Measurements from ENCODE around the gene ELMO1.
A peak's percentile ranks its signal among the peaks of the same experiment; 100 is the strongest.

ELMO1 gene

GRCh38 chr7:37209195-37209594 lies 239.5 kb downstream of the ELMO1 start:
- DNase-seq = no peak

- peak in 1 of 2 experiments; percentile 34 for DNase-seq
These were observed 240.1 kb downstream of the ELMO1 start for GRCh38 chr7:37208528-37208927.

DNA sequence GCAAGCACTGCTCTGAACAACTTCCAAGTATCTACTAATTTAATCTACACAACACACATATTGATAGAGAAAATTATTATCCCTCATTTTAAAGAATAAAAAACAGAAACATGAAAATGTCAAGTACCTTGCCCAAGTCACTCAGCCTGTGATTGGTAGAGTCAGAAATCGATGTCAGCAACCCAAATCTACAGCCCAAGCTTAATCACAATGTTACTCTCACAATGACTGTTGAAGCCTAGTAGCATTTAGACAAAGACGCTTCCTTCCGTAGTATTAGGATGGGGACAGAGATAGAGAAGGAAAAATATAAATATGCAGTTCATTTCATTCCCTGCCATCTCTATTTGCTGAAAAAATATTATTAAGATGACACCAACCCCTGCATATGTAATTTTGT lies 242.5 kb downstream of the ELMO1 start:
- no peak for DNase-seq

DNA sequence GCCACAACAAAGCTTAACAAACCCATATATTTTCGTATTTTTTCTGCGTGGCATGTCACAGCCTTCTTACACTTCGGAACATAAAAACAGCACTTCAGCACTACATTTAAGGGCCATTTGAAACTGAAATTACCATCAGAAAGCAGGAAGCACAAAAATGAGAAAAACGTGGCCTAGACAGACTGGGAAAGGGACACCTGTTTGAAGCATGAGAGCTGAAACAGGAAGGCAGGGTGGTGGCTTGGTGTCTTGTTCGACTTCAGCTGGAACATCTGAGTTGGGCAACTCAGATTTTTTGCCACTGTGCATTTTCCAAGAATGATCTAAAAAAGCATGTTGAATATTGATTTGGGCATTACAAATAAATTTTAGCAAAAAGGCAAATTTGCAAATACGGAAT lies 243.2 kb downstream of the ELMO1 start:
- no peak for DNase-seq

DNA sequence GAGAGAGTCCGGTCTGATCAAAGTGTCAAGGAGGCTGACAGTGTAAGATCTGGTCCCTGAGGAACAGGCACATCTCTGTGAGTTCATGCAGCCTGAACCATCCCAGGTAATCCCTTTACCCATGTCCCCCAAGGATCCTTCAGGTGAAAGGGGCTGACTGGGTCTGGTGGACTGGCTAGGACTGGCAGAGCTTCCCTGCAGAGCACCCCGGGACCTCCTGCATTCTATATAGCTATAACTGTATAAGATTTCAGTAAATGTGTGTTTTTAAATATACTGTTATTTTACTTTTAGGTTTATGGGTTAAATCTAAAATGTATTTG lies 246.8 kb downstream of the ELMO1 start:
- DNase-seq = no peak

GRCh38 chr7:37201003-37201875 lies 247.4 kb downstream of the ELMO1 start:
- peak; percentile 18 to 67 for DNase-seq

DNA sequence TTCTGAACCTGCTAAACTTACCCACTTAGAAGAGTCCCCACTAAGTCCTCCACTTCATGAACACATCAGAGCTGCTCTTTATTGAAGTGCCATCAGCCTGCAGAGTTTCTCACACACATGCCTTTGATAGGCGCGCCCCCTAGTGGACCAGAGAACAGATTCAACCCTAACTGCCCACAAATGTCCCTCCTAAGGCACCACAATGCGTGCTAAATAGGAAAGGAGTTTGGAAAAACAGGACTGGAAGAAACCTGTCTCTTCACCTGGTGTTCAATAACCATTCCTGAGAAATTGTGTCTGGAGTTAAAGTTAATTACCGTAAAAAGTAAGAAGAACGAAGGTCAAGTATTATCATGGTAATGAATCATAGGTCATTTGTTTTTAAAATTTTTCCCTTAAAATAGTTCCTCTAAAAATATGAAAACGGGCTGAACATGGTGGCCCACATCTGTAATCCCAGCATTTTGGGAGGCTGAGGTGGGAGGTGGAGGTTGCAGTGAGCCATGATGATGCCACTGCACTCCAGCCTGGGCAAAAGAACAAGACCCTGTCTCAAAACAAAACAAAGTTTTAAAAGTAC lies 249.7 kb downstream of the ELMO1 start:
- DNase-seq = peak; percentile 41 to 69

- DNase-seq = no peak
These were observed 250.4 kb downstream of the ELMO1 start for GRCh38 chr7:37198041-37198905.

- DNase-seq = no peak
These were observed 251.6 kb downstream of the ELMO1 start for GRCh38 chr7:37197108-37197507.

GRCh38 chr7:37196676-37197075 lies 252.0 kb downstream of the ELMO1 start:
- DNase-seq = no peak

DNA sequence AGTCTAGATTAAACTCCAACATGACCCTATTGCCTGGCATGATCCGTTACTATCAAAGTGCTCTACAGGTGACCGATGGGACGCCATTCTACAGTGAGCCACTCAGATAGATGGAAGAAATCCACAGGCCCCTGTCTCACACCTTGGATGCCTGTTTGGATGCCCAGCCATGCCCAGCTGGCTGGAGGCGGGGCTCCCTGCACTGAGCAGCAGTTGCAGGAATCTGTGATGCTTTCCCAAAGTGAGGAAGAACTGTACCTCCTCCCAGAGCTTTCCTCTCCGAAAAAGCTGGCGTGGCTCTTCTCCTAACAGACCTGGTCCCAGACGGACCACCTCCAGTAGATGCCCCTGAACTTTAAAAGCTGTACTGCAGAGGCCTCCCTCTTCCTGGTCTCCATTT lies 253.3 kb downstream of the ELMO1 start:
- DNase-seq = no peak

- no peak for DNase-seq
These were observed 253.7 kb downstream of the ELMO1 start for GRCh38 chr7:37194943-37195342.

DNA sequence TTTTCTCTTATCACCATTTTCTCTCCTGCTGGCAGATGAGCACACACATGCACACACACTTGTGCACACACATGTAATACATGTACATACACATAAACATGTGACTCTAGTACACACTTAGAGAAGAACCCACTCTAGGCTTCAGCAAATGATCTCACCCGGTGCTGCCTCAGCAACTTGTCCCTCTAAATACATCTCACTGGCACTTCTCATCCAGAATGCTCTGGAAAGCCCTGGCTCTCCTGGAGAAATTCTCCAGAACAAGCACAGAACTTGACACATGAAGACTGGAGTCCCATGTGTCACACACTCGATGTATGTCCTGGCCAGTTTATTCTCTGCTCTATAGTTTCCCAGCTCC lies 254.9 kb downstream of the ELMO1 start:
- DNase-seq = no peak

- DNase-seq = no peak
These were observed 255.4 kb downstream of the ELMO1 start for GRCh38 chr7:37193087-37193774.

DNA sequence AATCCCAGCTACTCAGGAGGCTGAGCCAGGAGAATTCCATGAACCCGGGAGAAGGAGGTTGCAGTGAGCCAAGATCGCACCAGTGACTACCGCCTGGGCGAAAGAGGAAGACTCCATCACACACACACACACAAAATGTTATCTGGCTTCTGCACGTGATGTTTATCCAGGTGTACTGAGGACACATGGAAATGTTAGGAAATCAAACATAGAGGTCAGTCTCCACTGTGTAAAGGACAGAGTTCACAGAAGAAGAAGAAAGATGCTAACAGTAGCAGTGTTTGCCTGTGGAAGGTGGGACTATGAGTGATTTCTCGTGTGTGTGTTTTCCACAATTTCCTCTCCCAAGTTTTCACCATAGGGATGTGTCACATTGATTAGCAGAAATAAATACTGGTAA lies 256.9 kb downstream of the ELMO1 start:
- no peak for DNase-seq

DNA sequence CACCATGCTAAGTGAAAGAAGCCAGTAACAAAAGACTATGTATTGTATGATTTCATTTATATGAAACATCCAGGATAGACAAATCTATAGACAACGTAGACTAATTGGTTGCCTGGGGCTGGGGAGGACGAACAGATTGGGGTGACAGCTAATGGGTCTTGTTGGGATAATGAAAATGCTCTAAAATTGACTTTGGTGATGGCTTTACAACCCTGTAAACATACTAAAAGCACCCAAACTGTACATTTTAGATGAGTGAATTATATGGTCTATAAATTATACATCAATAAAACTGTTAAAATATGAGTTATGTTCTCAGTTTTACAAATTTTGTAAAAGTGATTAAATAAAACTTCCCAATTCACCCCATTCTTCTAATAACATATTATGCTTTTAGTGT lies 261.5 kb downstream of the ELMO1 start:
- DNase-seq = peak; percentile 65 to 67

- peak in 1 of 2 experiments; percentile 51 for DNase-seq
These were observed 261.9 kb downstream of the ELMO1 start for GRCh38 chr7:37186753-37187152.

DNA sequence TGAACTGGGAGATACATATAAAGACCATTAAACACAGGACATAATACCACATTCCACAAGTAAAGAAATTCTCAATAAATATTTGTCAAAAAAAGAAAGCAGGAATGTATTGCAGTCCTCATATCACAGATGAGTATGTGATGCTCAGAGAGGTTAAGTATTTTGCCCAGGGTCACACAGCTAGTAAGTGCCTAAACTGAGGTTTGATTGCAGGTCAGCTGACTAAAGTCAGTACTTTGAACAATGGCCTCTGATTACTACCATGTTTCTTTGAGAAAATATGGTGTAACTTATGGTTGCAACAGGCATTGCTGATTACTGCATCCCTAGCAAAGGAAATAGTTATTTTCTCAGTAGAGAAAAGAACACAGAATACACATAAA lies 267.1 kb downstream of the ELMO1 start:
- no peak for DNase-seq

GRCh38 chr7:37180828-37181549 lies 267.7 kb downstream of the ELMO1 start:
- no peak for DNase-seq

- no peak for DNase-seq
These were observed 272.6 kb downstream of the ELMO1 start for GRCh38 chr7:37176079-37176478.

DNA sequence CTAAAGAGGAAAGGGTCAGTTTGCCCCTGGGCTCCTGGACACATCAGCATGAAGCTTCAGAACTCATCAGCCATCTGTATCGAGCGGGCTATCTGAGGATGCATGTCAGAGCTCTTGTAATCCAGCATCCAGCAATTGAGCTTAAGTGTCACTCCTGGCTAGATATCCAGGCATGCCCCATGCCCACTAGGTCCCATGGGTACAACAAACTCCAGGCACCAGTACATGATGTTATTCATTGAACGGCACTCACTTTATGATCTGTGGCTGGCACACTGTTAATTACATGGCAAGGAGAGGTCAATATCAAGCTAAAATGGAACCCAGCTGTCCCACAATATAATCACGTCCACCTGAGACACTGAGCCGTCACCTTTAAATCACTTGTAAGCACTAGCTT lies 274.2 kb downstream of the ELMO1 start:
- DNase-seq = no peak

- no peak for DNase-seq
These were observed 275.0 kb downstream of the ELMO1 start for GRCh38 chr7:37173670-37174069.

- DNase-seq = no peak
These were observed 286.6 kb downstream of the ELMO1 start for GRCh38 chr7:37162106-37162505.
